ENCODE measurements around the gene NACAD.
A peak's percentile ranks its signal among the peaks of the same experiment; 100 is the strongest.

NACAD gene

DNA sequence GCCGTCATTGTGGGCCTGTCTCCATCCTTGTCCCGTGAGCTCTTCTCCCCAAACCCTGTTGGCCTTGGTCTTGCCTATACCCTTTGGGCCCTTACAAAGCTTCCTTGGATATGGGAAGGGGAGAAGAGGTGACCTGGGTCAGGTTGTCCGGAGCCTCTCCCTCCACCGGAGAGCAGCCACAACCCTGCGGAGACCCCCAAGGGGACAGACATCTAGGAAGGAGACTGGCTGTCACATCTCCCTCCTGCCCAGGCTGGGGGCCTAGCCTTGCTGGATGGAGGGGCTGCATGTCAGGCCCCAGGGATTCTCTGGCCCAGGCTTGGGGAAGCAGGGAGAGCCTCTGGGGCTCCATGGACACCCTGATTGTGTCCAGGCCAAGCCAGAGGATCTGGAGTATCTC is 11.8 kb downstream of the NACAD start:
- TF ChIP-seq CTCF (IDR thresholded peaks at IDR 0.05): no peak
- Histone ChIP-seq H3K36me3 (peaks cover 61% of the 10 kb centered on the region), H3K4me1 (ENCODE audit: control insufficient read depth in 1 of 2, insufficient read depth in 1 of 2, low read depth in 1 of 2, low read length in 1 of 2) (peaks cover 4 to 8% of the 10 kb centered on the region in 2 experiments), H3K9me3 (no peaks in the 10 kb centered on the region), H3K27ac (no peak overlapping the region), H3K27me3 (no peaks in the 10 kb centered on the region), H3K4me3 (ENCODE audit: low read depth in 1 of 2, low read length in 1 of 2) (no peak overlapping the region)

DNA sequence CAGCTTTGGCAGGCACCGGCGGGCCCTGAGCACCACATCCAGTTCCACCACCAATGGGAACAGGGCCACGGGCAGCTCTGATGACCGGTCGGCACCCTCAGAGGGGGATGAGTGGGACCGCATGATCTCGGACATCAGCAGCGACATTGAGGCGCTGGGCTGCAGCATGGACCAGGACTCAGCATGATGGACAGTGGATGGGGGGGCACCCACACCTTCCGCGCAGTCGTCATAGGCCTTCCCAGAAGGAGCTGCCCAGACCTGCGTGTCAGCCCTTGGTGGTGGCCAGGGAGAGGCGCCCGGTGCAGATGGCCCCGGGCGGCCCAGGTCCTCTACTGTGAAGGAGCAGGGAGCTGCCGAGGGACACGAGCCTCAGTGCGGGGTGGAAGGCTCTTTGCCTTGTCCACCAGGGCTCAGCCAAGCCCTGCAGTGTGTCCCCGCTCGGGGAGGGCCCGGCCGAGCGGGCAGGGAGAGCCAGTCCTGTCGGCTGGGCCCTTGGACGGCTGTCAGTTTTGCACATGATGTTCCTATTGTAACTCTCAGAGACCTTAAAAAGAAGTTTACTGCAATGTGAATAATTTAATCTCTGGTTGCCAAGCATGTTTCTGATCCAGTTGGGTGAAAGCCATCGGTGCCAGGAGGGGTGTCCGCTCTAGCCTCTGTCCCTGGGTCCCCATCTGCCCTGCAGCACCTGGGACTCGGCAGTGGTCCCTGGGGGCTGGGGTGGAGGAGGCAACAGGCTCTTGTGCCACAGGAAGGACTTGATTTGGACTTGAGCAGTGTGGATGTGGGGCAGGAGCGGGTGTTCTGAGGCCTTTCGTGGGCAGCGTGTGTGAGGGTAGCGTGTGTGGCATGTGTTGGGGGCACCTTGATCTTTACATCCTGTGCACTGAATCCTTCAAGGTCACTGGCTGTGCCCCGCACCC is 12.6 kb downstream of the NACAD start:
- peaks cover 10 to 16% of the 10 kb centered on the region in 2 experiments for H3K4me1 ChIP-seq (ENCODE audit: control insufficient read depth in 1 of 2, insufficient read depth in 1 of 2, low read depth in 1 of 2, low read length in 1 of 2)
- no peak overlapping the region for H3K27ac ChIP-seq
- H3K27me3 ChIP-seq: no peaks in the 10 kb centered on the region
- TF ChIP-seq CTCF (IDR thresholded peaks at IDR 0.05): no peak
- H3K4me3 ChIP-seq (ENCODE audit: low read depth in 1 of 2, low read length in 1 of 2): no peak overlapping the region
- no peaks in the 10 kb centered on the region for H3K9me3 ChIP-seq
- H3K36me3 ChIP-seq: peaks cover 69% of the 10 kb centered on the region

GRCh38 chr7:45075355-45075644 is 13.5 kb downstream of the NACAD start:
- H3K36me3 ChIP-seq: peaks cover 77% of the 10 kb centered on the region
- peak overlapping the region; percentile 33 for H3K27ac ChIP-seq
- H3K27me3 ChIP-seq: no peaks in the 10 kb centered on the region
- no peak overlapping the region for H3K4me3 ChIP-seq (ENCODE audit: low read depth in 1 of 2, low read length in 1 of 2)
- H3K4me1 ChIP-seq (ENCODE audit: control insufficient read depth in 1 of 2, insufficient read depth in 1 of 2, low read depth in 1 of 2, low read length in 1 of 2): peaks cover 10 to 16% of the 10 kb centered on the region in 2 experiments
- no peak for TF ChIP-seq CTCF (IDR thresholded peaks at IDR 0.05)
- H3K9me3 ChIP-seq: no peaks in the 10 kb centered on the region

GRCh38 chr7:45074528-45075354 is 14.0 kb downstream of the NACAD start:
- no peak for TF ChIP-seq CTCF (IDR thresholded peaks at IDR 0.05)
- Histone ChIP-seq H3K27ac (peak overlapping the region; percentile 33), H3K27me3 (no peaks in the 10 kb centered on the region), H3K36me3 (peaks cover 83% of the 10 kb centered on the region), H3K4me3 (ENCODE audit: low read depth in 1 of 2, low read length in 1 of 2) (no peak overlapping the region), H3K9me3 (no peaks in the 10 kb centered on the region), H3K4me1 (ENCODE audit: control insufficient read depth in 1 of 2, insufficient read depth in 1 of 2, low read depth in 1 of 2, low read length in 1 of 2) (peaks cover 10 to 16% of the 10 kb centered on the region in 2 experiments)

GRCh38 chr7:45073786-45074527 is 14.8 kb downstream of the NACAD start:
- peaks cover 91% of the 10 kb centered on the region for H3K36me3 ChIP-seq

More at GRCh38 chr7:45073786-45074527, 14.8 kb downstream of the NACAD start:
- Histone ChIP-seq H3K27me3 (no peaks in the 10 kb centered on the region), H3K9me3 (no peaks in the 10 kb centered on the region), H3K4me1 (ENCODE audit: control insufficient read depth in 1 of 2, insufficient read depth in 1 of 2, low read depth in 1 of 2, low read length in 1 of 2) (peaks cover 10 to 16% of the 10 kb centered on the region in 2 experiments), H3K4me3 (ENCODE audit: low read depth in 1 of 2, low read length in 1 of 2) (no peak overlapping the region), H3K27ac (no peak overlapping the region)
- TF ChIP-seq CTCF (IDR thresholded peaks at IDR 0.05): no peak
